Erythroblast (primary cell): ENCODE data around the gene DNAJB12.

ENCODE experiments used
- GATA1 ChIP-seq: IDR thresholded peaks from 2 replicates; pipeline ENCODE4 v1.6.1; 2011; ENCODE audit warnings: low read depth, mild to moderate bottlenecking, control low read depth, low read length, moderate library complexity
- POLR2A ChIP-seq: IDR thresholded peaks from 2 replicates; pipeline ENCODE4 v1.6.1; 2011; ENCODE audit warnings: mild to moderate bottlenecking, low read length

GRCh38 chr10:72379776-72380175 lies 25.1 kb upstream of the DNAJB12 start:
- TF ChIP-seq POLR2A (no peak), GATA1 (no peak)
